H54 (cell line): ENCODE results near the gene MBOAT1.

ENCODE experiments used
- DNase-seq: peaks from one replicate; pipeline ENCODE4 v3.0.0; 2011; ENCODE audit warnings: low spot score, mixed read lengths; ENCODE audit not compliant: insufficient read length
- FAIRE-seq: peaks from 3 replicates; lab custom pipeline; 2011; peaks lifted over from hg19 to GRCh38; lab: Jason Lieb, UNC
- POLR2A ChIP-seq: IDR thresholded peaks from 2 replicates; pipeline ENCODE4 v1.6.1; 2011; ENCODE audit warnings: low read depth, mild to moderate bottlenecking, low read length

Gene MBOAT1

DNA sequence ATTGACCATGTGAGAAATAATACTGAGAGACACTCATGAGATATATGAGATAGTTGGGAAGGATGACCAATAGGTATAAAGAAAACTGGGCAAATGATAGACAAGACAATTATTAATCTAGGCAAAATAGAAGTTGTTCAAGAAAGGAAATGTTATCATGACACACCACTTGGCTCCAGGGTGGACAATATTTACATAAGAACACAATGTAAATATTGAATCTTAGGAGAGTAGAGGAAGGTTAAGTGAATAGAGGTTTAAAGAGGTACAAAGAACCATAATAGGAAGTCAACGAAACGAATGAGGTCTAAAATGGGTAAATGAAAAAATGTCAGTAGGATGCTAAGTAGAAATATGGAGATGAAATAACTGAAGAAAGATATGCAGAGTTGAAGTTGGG is 126.5 kb downstream of the MBOAT1 start:
- no peak for TF ChIP-seq POLR2A
- FAIRE-seq (no peak), DNase-seq (no peak)

GRCh38 chr6:20084411-20084810 is 127.9 kb downstream of the MBOAT1 start:
- TF ChIP-seq POLR2A: no peak
- no peak for DNase-seq
- FAIRE-seq: no peak

- no peak for FAIRE-seq
- no peak for DNase-seq
- TF ChIP-seq POLR2A: no peak
These were observed 140.3 kb downstream of the MBOAT1 start for GRCh38 chr6:20071998-20072397.

DNA sequence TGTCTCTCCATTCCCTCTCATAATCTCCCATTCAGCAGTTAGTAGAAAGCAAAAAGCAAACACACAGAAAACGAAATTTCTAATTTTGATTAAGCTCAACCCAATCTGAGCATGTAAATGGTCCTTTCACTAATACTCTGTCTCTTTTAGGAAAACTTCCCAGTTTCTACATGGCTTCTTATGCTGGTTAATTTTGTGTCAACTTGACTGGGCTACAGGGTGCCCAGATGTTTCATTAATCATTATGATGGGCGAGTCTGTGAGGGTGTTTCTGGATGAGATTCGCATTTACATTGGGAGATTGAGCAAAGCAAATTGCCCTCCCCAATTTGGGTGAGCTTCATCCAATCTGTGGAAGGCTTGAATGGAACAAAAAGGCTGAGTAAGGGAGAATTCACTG is 142.2 kb downstream of the MBOAT1 start:
- FAIRE-seq: no peak
- TF ChIP-seq POLR2A: no peak
- no peak for DNase-seq

GRCh38 chr6:20069021-20069522 is 143.2 kb downstream of the MBOAT1 start:
- TF ChIP-seq POLR2A: no peak
- FAIRE-seq (no peak), DNase-seq (no peak)

- FAIRE-seq: no peak
- TF ChIP-seq POLR2A: no peak
These were observed 143.8 kb downstream of the MBOAT1 start for GRCh38 chr6:20068421-20068988.

DNA sequence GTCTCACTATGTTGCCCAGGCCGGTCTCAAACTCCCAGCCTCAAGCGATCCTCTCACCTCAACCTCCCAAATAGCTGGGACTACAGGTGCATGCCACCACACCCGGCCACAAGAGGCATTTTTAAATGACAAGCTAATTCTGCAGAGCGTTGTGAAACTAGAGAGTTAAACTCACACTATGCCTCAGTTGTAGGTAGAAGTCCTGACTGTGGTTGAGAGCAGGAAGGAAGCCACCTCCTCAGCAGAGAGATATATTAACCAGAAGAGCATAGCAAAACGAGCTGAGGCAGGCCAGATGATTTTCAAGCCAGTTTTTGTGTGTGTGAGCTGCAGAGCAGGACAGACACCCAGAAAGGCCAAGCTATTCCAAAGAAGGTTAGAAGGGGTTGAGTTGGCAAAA is 150.3 kb downstream of the MBOAT1 start:
- DNase-seq (no peak), FAIRE-seq (no peak)
- TF ChIP-seq POLR2A: no peak

More at GRCh38 chr6:20068421-20068988, 143.8 kb downstream of the MBOAT1 start:
- no peak for DNase-seq

- DNase-seq: no peak
- TF ChIP-seq POLR2A: no peak
- FAIRE-seq: no peak
These were observed 152.0 kb downstream of the MBOAT1 start for GRCh38 chr6:20060252-20060651.

- no peak for TF ChIP-seq POLR2A
- FAIRE-seq: no peak
- no peak for DNase-seq
These were observed 153.4 kb downstream of the MBOAT1 start for GRCh38 chr6:20058912-20059311.

GRCh38 chr6:20058121-20058905 is 154.0 kb downstream of the MBOAT1 start:
- TF ChIP-seq POLR2A: no peak
- DNase-seq: no peak
- no peak for FAIRE-seq

- DNase-seq: peak; percentile 11
- FAIRE-seq: no peak
- TF ChIP-seq POLR2A: no peak
These were observed 155.8 kb downstream of the MBOAT1 start for GRCh38 chr6:20056350-20056992.

DNA sequence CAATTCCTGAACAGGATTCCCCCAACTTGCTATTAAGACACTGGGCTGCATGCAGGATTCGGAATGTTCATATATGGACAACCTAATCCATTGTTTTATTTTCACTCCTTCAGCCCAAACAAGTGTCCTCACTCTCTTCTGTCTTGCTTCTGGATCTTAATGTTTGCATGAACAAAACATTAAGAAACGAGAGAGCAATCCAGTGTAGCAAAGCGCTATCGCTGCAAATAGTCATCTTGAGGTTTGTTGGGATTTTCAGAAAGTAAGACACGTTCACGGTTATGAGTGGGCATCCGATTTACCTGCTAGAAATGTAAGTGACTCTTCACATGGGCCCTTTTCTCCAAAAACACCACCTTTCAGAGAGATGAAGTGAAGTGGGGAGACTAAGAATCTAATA is 156.4 kb downstream of the MBOAT1 start:
- DNase-seq (no peak), FAIRE-seq (no peak)
- TF ChIP-seq POLR2A: no peak
